ENCODE data around the gene IST1. TPM values are rescaled to one million over a fixed set of nuclear protein-coding genes. Genes with fewer than 3 reads are reported as not detected.

Gene IST1
- total and polyA plus RNA-seq, 9 of the 15 experiments (the other 6 are each of a cell fraction or from before 2014, with no cell fraction given), result 135 to 334 (median 188) TPM

DNA sequence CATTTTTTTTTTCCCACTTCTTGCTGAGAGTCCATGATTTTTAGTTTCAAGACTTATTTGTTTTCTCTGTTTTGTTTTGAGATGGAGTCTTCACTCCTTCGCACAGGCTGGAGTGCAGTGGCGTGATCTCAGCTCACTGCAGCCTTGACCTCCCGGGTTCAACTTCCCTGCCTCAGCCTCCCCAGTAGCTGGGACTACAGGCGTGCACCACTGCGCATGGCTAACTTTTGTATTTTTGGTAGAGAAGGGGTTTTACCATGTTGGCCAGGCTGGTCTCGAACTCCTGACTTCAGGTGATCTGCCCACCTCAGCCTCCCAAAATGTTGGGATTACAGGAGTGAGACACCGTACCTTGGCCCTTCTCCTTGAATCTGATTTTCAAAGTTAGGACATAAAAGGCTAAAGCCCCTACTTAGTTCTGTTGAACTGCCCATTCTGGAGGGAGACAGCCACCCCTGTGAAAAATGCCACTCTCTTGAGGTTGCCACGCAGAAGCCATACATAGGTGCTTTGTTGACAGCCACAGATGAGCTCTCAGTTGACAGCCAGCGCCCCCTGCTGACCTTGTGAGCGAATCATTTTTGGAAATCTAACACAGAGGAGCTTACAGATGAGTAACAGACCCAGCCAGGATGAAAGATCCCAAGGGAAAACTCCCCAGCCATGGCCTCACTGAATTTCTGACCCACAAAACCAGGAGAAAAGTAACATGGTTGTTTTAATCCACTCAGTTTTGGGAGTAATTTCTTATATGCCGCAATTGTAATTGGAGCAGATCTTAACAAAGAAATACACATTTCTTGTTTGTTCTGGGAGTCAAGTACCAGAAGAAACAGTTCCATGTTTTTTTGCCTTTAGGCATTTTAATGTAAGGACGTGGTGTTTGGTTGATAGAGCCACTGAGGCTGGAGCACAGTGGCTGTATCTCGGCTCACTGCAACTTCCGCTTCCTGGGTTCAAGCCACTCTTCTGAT, 66.0 kb downstream of the IST1 start:
- no peaks in the 10 kb centered on the region for H3K79me2 ChIP-seq (ENCODE audit: control insufficient read depth, insufficient read depth, low read length)
- POLR2A ChIA-PET, result interaction anchor here (1.0 kb wide), 2 partner anchors 11 to 110 kb away, joined by 3 to 5 read pairs; no protein-coding TSS in a partner anchor
- H3K36me3 ChIP-seq (ENCODE audit: control insufficient read depth, insufficient read depth, low read length), result no peaks in the 10 kb centered on the region
- H2AFZ ChIP-seq (ENCODE audit: low read depth, low read length), result no peak overlapping the region
- H3K4me2 ChIP-seq (ENCODE audit: insufficient read depth, low read length), result no peak overlapping the region
- DNase-seq (ENCODE audit: extremely low read depth in 1 of 4, low spot score in 3 of 4) (peak; percentile 67 to 87 (median 70)), ATAC-seq (peak; percentile 96), FAIRE-seq (peak; percentile 93)
- CTCF ChIA-PET (ENCODE audit: low intra/inter-chr PET ratio), result interaction anchor here (0.7 to 1.3 kb wide), 3 partner anchors 79 to 548 kb away, joined by 3 read pairs; no protein-coding TSS in a partner anchor
- peaks cover 0 to 7% of the 10 kb centered on the region in 2 experiments; a peak in 2 of 5 replicates for H3K27me3 ChIP-seq (ENCODE audit: control insufficient read depth in 2 of 2, insufficient read depth in 2 of 2, low read length in 2 of 2)
- in situ Hi-C loops (cut with MboI) (no loop called here), intact Hi-C loops (cut with micrococcal nuclease) (loop anchor here (2.0 to 10.0 kb wide), 3 partner anchors 79 to 347 kb away; no protein-coding TSS in a partner anchor)
- no peaks in the 10 kb centered on the region for H3K9me1 ChIP-seq (ENCODE audit: control insufficient read depth, insufficient read depth, low read length)
- WGBS (ENCODE audit: insufficient coverage, low coverage, missing lambda C conversion rate), result 20% methylated on average over 14 of the region's 14 CpGs
- no peaks in the 10 kb centered on the region for H3K4me1 ChIP-seq (replicated peaks in 1 of 2; ENCODE audit: control insufficient read depth in 2 of 2, insufficient read depth in 2 of 2, low read length in 2 of 2)
- no peak overlapping the region for H3K9ac ChIP-seq (ENCODE audit: insufficient read depth in 1 of 2, low read depth in 2 of 2, low read length in 2 of 2)
- H3K4me3 ChIP-seq, result no peak overlapping the region
- H3K27ac ChIP-seq (ENCODE audit: extremely low read depth, low read depth, low read length), result no peak overlapping the region
- BruUV-seq (replicated peaks), result no TSS peak
- H4K20me1 ChIP-seq (replicated peaks; ENCODE audit: control insufficient read depth, insufficient read depth, low read length), result no peaks in the 10 kb centered on the region
- no peaks in the 10 kb centered on the region for H3K9me3 ChIP-seq (replicated peaks; ENCODE audit: control insufficient read depth, insufficient read depth, low read depth, low read length)
- TF ChIP-seq RREB1 (CRISPR knock-in tag; IDR thresholded peaks at IDR 0.05) (no peak), CHD2 (IDR thresholded peaks at IDR 0.05; ENCODE audit: low read depth, low read length) (no peak), ZFP1 (CRISPR knock-in tag; IDR thresholded peaks at IDR 0.05) (no peak), SRSF9 (IDR thresholded peaks at IDR 0.05; ENCODE audit: borderline replicate concordance, low read depth, low read length) (no peak), SAP30 (IDR thresholded peaks at IDR 0.05; ENCODE audit: borderline replicate concordance, insufficient read depth, low read depth, low read length, poor library complexity, severe bottlenecking) (no peak), ADNP (tag; IDR thresholded peaks at IDR 0.05) (peak; percentile 79), PKNOX1 (IDR thresholded peaks at IDR 0.05) (0 out of 2 replicates have a peak, but pooled peaks have one; percentile 16), CTBP1 (IDR thresholded peaks at IDR 0.05; ENCODE audit: borderline replicate concordance) (0 out of 2 replicates have a peak, but pooled peaks have one; percentile 20)
- TF ChIP-seq, protein P1, sequence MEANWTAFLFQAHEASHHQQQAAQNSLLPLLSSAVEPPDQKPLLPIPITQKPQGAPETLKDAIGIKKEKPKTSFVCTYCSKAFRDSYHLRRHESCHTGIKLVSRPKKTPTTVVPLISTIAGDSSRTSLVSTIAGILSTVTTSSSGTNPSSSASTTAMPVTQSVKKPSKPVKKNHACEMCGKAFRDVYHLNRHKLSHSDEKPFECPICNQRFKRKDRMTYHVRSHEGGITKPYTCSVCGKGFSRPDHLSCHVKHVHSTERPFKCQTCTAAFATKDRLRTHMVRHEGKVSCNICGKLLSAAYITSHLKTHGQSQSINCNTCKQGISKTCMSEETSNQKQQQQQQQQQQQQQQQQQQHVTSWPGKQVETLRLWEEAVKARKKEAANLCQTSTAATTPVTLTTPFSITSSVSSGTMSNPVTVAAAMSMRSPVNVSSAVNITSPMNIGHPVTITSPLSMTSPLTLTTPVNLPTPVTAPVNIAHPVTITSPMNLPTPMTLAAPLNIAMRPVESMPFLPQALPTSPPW (CRISPR knock-in tag; IDR thresholded peaks at IDR 0.05), result peak; percentile 17; the same call in 1 of the 2 replicates
- TF ChIP-seq, protein P2, sequence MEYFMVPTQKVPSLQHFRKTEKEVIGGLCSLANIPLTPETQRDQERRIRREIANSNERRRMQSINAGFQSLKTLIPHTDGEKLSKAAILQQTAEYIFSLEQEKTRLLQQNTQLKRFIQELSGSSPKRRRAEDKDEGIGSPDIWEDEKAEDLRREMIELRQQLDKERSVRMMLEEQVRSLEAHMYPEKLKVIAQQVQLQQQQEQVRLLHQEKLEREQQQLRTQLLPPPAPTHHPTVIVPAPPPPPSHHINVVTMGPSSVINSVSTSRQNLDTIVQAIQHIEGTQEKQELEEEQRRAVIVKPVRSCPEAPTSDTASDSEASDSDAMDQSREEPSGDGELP (CRISPR knock-in tag; IDR thresholded peaks at IDR 0.05; ENCODE audit: borderline replicate concordance), result 0 out of 2 replicates have a peak, but pooled peaks have one; percentile 33

All from K562 (cell line).